ENCODE results near the gene CPB1.

CPB1 gene

DNA sequence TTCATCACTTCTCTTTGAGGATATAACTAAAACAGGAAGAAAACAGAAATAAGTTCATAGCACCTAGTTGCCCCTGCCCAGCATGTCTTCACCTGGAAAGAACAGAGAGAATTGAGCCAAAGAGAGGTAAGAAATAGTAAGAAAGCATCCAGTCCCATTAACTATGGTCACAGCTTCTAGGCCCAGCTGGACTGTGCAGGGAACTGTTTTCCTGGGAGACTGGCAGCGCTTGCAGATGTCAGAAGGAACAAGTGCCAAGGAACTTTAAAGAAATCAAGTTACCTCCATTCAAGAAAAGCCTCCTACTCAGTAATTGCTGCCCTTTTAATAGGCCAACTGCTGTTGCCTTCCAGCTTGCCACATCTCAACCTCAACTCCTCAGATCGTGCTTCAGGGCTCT is 17.8 kb upstream of the CPB1 start:
- TF ChIP-seq, protein P1, sequence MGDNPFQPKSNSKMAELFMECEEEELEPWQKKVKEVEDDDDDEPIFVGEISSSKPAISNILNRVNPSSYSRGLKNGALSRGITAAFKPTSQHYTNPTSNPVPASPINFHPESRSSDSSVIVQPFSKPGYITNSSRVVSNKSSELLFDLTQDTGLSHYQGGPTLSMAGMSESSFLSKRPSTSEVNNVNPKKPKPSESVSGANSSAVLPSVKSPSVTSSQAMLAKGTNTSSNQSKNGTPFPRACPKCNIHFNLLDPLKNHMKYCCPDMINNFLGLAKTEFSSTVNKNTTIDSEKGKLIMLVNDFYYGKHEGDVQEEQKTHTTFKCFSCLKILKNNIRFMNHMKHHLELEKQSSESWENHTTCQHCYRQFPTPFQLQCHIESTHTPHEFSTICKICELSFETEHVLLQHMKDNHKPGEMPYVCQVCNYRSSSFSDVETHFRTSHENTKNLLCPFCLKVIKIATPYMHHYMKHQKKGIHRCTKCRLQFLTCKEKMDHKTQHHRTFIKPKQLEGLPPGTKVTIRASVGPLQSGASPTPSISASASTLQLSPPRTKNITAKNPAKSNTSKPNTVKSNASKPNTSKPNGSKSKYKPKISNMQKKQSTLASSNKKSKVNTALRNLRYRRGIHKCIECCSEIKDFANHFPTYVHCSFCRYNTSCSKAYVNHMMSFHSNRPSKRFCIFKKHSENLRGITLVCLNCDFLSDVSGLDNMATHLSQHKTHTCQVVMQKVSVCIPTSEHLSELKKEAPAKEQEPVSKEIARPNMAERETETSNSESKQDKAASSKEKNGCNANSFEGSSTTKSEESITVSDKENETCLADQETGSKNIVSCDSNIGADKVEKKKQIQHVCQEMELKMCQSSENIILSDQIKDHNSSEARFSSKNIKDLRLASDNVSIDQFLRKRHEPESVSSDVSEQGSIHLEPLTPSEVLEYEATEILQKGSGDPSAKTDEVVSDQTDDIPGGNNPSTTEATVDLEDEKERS (tag by site-specific recombination; IDR thresholded peaks at IDR 0.05): no peak
- Histone ChIP-seq H3K9me3 (ENCODE audit: control insufficient read depth, insufficient read depth, low read depth, low read length) (no peaks in the 10 kb centered on the region), H3K4me1 (ENCODE audit: control insufficient read depth, insufficient read depth, low read length) (no peaks in the 10 kb centered on the region), H3K4me3 (ENCODE audit: low read depth, low read length) (no peak overlapping the region), H3K36me3 (ENCODE audit: control insufficient read depth in 2 of 2, insufficient read depth in 1 of 2, low read length in 2 of 2) (no peaks in the 10 kb centered on the region), H3K27ac (ENCODE audit: extremely low read depth, low read depth, low read length) (no peak overlapping the region)
- ChIA-PET CTCF (no interaction called here), POLR2A (no interaction called here)

DNA sequence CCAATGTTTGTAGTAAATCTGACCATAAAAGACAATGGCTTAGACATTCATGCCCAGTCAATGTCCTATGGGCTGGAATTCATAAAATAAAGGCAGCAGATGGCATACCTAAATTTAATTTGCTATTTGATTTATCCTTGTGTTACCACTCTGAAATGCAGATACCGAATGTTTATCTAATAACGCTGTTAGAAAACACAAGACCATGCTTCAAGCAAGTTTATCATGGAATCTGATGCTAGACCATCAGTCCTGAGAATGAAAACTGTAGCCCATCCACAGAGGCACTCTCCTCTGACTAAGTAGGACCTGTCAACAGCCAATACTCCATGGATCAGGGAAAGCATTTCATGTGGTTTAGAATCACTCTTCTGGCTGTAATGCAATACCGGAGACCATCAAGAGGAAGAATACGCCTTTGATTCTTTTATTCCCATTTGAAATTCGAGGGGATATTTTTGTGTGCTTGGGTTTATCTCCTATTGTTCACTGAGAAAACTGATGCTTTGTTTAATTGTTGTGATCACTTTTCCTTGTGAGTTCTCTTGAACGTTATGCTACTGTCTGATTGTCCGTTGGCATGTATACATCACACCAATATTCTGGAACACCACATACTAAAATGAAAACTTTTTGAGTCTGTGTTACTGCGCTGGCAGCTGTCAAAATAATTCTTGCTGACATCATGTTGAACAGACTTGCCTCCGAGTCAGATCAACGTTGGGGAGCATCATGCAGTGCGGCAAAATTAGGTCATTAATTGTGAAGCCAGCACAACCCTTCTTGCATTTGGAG is 12.1 kb upstream of the CPB1 start:
- Histone ChIP-seq H3K4me1 (ENCODE audit: control insufficient read depth, insufficient read depth, low read length) (no peaks in the 10 kb centered on the region), H3K36me3 (ENCODE audit: control insufficient read depth in 2 of 2, insufficient read depth in 1 of 2, low read length in 2 of 2) (no peaks in the 10 kb centered on the region), H3K27ac (ENCODE audit: extremely low read depth, low read depth, low read length) (no peak overlapping the region), H3K9me3 (ENCODE audit: control insufficient read depth, insufficient read depth, low read depth, low read length) (no peaks in the 10 kb centered on the region), H3K4me3 (ENCODE audit: low read depth, low read length) (no peak overlapping the region)
- ChIA-PET CTCF (no interaction called here), POLR2A (no interaction called here)
- TF ChIP-seq ZNF76 (tag by site-specific recombination; IDR thresholded peaks at IDR 0.05; ENCODE audit: borderline replicate concordance, low read depth) (no peak), ZNF549 (tag by site-specific recombination; IDR thresholded peaks at IDR 0.05) (no peak), IKZF3 (tag by site-specific recombination; IDR thresholded peaks at IDR 0.05) (no peak), ZNF776 (tag by site-specific recombination; IDR thresholded peaks at IDR 0.05; ENCODE audit: borderline replicate concordance) (no peak), PRDM1 (tag by site-specific recombination; IDR thresholded peaks at IDR 0.05) (no peak), BCL11B (tag by site-specific recombination; IDR thresholded peaks at IDR 0.05; ENCODE audit: low read depth) (no peak), ZNF701 (tag by site-specific recombination; IDR thresholded peaks at IDR 0.05) (no peak), ZNF585B (tag by site-specific recombination; IDR thresholded peaks at IDR 0.05) (no peak), ZNF211 (tag by site-specific recombination; IDR thresholded peaks at IDR 0.05; ENCODE audit: low read depth) (no peak)
- TF ChIP-seq, protein P2, sequence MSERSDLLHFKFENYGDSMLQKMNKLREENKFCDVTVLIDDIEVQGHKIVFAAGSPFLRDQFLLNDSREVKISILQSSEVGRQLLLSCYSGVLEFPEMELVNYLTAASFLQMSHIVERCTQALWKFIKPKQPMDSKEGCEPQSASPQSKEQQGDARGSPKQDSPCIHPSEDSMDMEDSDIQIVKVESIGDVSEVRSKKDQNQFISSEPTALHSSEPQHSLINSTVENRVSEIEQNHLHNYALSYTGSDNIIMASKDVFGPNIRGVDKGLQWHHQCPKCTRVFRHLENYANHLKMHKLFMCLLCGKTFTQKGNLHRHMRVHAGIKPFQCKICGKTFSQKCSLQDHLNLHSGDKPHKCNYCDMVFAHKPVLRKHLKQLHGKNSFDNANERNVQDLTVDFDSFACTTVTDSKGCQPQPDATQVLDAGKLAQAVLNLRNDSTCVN (tag by site-specific recombination; optimal IDR thresholded peaks at IDR 0.05): no peak
- TF ChIP-seq, protein P3, sequence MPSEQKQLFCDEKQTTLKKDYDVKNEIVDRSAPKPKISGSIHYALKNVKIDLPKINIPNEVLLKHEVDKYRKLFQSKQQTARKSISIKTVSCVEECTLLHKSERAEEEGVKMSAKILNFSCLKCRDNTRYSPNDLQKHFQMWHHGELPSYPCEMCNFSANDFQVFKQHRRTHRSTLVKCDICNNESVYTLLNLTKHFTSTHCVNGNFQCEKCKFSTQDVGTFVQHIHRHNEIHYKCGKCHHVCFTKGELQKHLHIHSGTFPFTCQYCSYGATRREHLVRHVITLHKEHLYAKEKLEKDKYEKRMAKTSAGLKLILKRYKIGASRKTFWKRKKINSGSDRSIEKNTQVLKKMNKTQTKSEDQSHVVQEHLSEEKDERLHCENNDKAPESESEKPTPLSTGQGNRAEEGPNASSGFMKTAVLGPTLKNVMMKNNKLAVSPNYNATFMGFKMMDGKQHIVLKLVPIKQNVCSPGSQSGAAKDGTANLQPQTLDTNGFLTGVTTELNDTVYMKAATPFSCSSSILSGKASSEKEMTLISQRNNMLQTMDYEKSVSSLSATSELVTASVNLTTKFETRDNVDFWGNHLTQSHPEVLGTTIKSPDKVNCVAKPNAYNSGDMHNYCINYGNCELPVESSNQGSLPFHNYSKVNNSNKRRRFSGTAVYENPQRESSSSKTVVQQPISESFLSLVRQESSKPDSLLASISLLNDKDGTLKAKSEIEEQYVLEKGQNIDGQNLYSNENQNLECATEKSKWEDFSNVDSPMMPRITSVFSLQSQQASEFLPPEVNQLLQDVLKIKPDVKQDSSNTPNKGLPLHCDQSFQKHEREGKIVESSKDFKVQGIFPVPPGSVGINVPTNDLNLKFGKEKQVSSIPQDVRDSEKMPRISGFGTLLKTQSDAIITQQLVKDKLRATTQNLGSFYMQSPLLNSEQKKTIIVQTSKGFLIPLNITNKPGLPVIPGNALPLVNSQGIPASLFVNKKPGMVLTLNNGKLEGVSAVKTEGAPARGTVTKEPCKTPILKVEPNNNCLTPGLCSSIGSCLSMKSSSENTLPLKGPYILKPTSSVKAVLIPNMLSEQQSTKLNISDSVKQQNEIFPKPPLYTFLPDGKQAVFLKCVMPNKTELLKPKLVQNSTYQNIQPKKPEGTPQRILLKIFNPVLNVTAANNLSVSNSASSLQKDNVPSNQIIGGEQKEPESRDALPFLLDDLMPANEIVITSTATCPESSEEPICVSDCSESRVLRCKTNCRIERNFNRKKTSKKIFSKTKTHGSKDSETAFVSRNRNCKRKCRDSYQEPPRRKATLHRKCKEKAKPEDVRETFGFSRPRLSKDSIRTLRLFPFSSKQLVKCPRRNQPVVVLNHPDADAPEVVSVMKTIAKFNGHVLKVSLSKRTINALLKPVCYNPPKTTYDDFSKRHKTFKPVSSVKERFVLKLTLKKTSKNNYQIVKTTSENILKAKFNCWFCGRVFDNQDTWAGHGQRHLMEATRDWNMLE (tag by site-specific recombination; conservative IDR thresholded peaks at IDR 0.05; ENCODE audit: low read depth): no peak
